ENCODE data around the gene PIANP.
A peak's percentile ranks its signal among the peaks of the same experiment; 100 is the strongest.
"Not testable (repeated sequence)": the region's sequence is repeated elsewhere in the genome, so short reads cannot be mapped to it uniquely, and the experiment has no call there.

Gene PIANP

DNA sequence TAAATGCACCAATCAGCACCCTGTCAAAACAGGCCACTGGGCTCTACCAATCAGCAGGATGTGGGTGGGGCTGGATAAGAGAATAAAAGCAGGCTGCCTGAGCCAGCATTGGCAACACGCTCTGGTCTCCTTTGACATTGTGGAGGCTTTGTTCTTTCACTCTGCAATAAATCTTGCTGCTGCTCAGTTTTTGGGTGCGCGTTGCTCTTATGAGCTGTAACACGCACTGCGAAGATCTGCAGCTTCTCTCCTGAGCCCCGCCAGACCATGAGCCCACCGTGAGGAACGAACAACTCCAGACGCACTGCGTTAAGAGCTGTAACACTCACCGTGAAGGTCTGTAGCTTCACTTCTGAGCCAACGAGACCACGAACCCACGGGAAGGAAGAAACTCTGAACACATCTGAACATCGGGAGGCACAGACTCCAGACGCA, 8.4 kb upstream of the PIANP start:
- TF ChIP-seq EZH2phosphoT487 (IDR thresholded peaks at IDR 0.05; ENCODE audit: low read depth) (no peak), CTCF (IDR thresholded peaks at IDR 0.05; ENCODE audit: low read depth, low read length) (no peak)
- H3K4me2 ChIP-seq (ENCODE audit: low read length), result no peak overlapping the region
- no peaks in the 10 kb centered on the region for H3K4me1 ChIP-seq (ENCODE audit: low read length)
- no peak overlapping the region for H2AFZ ChIP-seq (ENCODE audit: low read depth, low read length)
- H3K27ac ChIP-seq (ENCODE audit: low read length), result no peak overlapping the region
- H3K27me3 ChIP-seq (ENCODE audit: low read depth, low read length), result no peaks in the 10 kb centered on the region
- no peak overlapping the region for H3K9ac ChIP-seq (ENCODE audit: low read length)
- H3K79me2 ChIP-seq (ENCODE audit: low read length), result no peaks in the 10 kb centered on the region
- H3K36me3 ChIP-seq (replicated peaks; ENCODE audit: low read depth, low read length), result no peaks in the 10 kb centered on the region
- H3K4me3 ChIP-seq (ENCODE audit: low read length), result no peak overlapping the region
- no peaks in the 10 kb centered on the region for H4K20me1 ChIP-seq (ENCODE audit: insufficient read depth, low read length)
- no peaks in the 10 kb centered on the region for H3K9me3 ChIP-seq (ENCODE audit: insufficient read depth, low read length)

DNA sequence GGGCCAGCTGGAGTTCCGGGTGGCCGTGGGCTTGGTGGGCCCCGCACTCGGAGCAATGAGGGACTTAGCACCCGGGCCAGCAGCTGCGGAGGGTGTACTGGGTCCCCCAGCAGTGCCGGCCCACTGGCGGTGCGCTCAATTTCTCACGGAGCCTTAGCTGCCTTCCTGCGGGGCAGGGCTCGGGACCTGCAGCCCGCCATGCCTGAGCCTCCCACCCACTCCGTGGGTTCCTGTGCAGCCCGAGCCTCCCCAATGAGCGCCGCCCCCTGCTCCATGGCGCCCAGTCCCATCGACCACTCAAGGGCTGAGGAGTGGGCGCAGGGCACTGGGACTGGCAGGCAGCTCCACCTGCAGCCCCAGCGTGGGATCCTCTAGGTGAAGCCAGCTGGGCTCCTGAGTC, 7.7 kb upstream of the PIANP start:
- not testable (repeated sequence) for H3K27ac ChIP-seq (ENCODE audit: low read length); H3K4me1 ChIP-seq (ENCODE audit: low read length); H3K4me3 ChIP-seq (ENCODE audit: low read length); H3K9me3 ChIP-seq (ENCODE audit: insufficient read depth, low read length); H3K9ac ChIP-seq (ENCODE audit: low read length); H2AFZ ChIP-seq (ENCODE audit: low read depth, low read length); H3K36me3 ChIP-seq (replicated peaks; ENCODE audit: low read depth, low read length); H3K27me3 ChIP-seq (ENCODE audit: low read depth, low read length); H4K20me1 ChIP-seq (ENCODE audit: insufficient read depth, low read length); H3K79me2 ChIP-seq (ENCODE audit: low read length); H3K4me2 ChIP-seq (ENCODE audit: low read length)

- Histone ChIP-seq H3K79me2 (ENCODE audit: low read length) (no peaks in the 10 kb centered on the region), H3K4me1 (ENCODE audit: low read length) (peaks cover 3% of the 10 kb centered on the region; the same call in 1 of the 2 replicates), H2AFZ (ENCODE audit: low read depth, low read length) (peak overlapping the region; percentile 55; the same call in 1 of the 2 replicates), H4K20me1 (ENCODE audit: insufficient read depth, low read length) (no peaks in the 10 kb centered on the region), H3K27ac (ENCODE audit: low read length) (no peak overlapping the region), H3K27me3 (ENCODE audit: low read depth, low read length) (0 out of 2 replicates have a peak, but pooled peaks cover 3% of the 10 kb centered on the region), H3K4me2 (ENCODE audit: low read length) (peak overlapping the region; percentile 49), H3K9me3 (ENCODE audit: insufficient read depth, low read length) (no peaks in the 10 kb centered on the region), H3K4me3 (ENCODE audit: low read length) (no peak overlapping the region), H3K9ac (ENCODE audit: low read length) (no peak overlapping the region), H3K36me3 (replicated peaks; ENCODE audit: low read depth, low read length) (no peaks in the 10 kb centered on the region)
- TF ChIP-seq CTCF (IDR thresholded peaks at IDR 0.05; ENCODE audit: low read depth, low read length) (no peak; the same call in 1 of the 2 replicates), EZH2phosphoT487 (IDR thresholded peaks at IDR 0.05; ENCODE audit: low read depth) (no peak)
These were observed 3.0 kb upstream of the PIANP start for GRCh38 chr12:6703631-6704030.

GRCh38 chr12:6701078-6701768, 608 bp upstream of the PIANP start:
- H3K27me3 ChIP-seq (ENCODE audit: low read depth, low read length), result 0 out of 2 replicates have a peak, but pooled peaks cover 3% of the 10 kb centered on the region
- H3K4me1 ChIP-seq (ENCODE audit: low read length), result peaks cover 21% of the 10 kb centered on the region
- no peak overlapping the region for H3K27ac ChIP-seq (ENCODE audit: low read length)
- no peak overlapping the region for H3K4me2 ChIP-seq (ENCODE audit: low read length)
- H2AFZ ChIP-seq (ENCODE audit: low read depth, low read length), result no peak overlapping the region
- no peak overlapping the region for H3K4me3 ChIP-seq (ENCODE audit: low read length)
- H3K79me2 ChIP-seq (ENCODE audit: low read length), result no peaks in the 10 kb centered on the region
- H3K9me3 ChIP-seq (ENCODE audit: insufficient read depth, low read length), result no peaks in the 10 kb centered on the region
- no peak overlapping the region for H3K9ac ChIP-seq (ENCODE audit: low read length)
- no peaks in the 10 kb centered on the region for H3K36me3 ChIP-seq (replicated peaks; ENCODE audit: low read depth, low read length)
- no peak for TF ChIP-seq CTCF (IDR thresholded peaks at IDR 0.05; ENCODE audit: low read depth, low read length)
- no peak for TF ChIP-seq EZH2phosphoT487 (IDR thresholded peaks at IDR 0.05; ENCODE audit: low read depth)
- no peaks in the 10 kb centered on the region for H4K20me1 ChIP-seq (ENCODE audit: insufficient read depth, low read length)
